Skin epidermis (tissue), 12 donors: ENCODE results near the gene PROKR1.
"Not testable (repeated sequence)": the region's sequence is repeated elsewhere in the genome, so short reads cannot be mapped to it uniquely, and the experiment has no call there.

Experiments
- H3K27ac ChIP-seq, 21 experiments: fragments of 200-600 bp; sonication (generic) in 11 of 21; one replicate each; pipeline ENCODE4 v1.5.0; 2020; ENCODE audit warnings: mild to moderate bottlenecking in 3 of 21, inconsistent platforms in 2 of 21, moderate library complexity in 2 of 21
- H3K4me3 ChIP-seq, 7 experiments: fragments of 200-600 bp; sonication (generic) in 2 of 7; one replicate each; pipeline ENCODE4 v1.5.0; 2020; ENCODE audit warnings: inconsistent platforms in 2 of 7, mild to moderate bottlenecking in 2 of 7, moderate library complexity in 1 of 7

PROKR1 gene

DNA sequence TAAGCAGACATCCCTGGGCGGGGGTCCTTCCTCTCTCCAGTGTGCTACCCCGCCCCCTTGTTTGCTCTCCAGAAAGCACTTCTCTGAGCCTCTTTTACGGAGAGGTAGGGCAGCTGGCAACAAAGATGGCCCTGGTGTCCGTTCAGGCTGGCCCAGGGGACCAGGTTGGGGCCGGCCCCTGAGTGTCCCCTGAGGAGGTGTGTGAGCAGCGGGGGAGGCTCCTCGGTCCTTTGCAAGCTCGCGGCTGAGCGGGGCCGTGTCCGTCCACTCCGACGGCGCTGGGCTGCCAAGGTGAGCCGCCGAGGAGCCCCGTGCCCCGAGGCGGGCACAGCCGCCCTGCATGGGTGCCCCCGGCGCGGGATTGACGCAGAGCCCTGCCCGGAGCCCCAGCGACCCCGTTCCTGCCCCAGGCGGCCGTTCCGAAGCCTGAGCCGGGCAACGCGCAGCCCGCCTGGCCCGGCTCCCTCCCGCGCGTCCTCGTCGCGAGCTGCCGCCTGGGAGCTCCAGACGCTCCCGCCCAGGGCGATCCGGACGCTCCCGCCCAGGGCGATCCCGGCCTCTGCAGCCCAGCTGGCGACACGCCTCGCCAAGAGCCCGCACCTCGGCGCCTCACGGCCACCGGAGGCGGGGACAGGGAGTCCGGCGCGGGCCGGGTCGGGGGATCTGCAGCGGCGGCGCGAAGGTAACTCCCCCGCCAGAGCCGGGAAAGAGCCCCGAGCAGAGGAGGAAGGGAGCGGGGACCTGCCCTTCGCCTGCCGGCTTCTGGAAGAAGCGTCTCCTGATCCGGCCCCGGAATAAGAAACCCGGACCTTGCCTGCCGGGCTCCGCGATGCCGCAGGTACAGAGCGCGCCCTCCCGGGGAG is at the start of gene PROKR1:
PROKR1 (plus strand) TSS at position 569 of the 863 bp plus-strand sequence. CDS start 2,243 bp downstream, outside the sequence.
- H3K27ac ChIP-seq = peak within 1 kb of the TSS in 1 of 21 experiments; percentile 5
- peak within 1 kb of the TSS; percentile 26 to 43 (median 37) for H3K4me3 ChIP-seq

DNA sequence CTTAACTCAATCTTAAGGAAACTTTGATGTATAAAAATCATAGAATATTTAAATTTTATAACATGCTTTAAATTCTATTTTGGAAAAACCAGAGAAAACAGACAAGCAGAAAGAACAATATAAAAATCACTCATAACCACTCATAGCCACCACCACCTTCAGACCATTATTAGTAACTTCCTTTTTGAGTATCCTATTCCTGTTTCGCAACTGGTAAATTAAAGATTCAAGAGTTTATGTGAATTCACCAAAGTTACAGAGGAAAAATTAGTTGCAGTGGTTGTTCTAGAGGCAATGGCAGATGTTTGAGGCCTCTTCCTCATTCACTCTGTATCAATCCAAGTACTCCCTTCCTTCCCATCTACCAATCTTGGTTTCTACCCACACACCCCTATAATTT is 49.3 kb upstream of the PROKR1 start:
- H3K4me3 ChIP-seq = no peak overlapping the region
- no peak overlapping the region for H3K27ac ChIP-seq

DNA sequence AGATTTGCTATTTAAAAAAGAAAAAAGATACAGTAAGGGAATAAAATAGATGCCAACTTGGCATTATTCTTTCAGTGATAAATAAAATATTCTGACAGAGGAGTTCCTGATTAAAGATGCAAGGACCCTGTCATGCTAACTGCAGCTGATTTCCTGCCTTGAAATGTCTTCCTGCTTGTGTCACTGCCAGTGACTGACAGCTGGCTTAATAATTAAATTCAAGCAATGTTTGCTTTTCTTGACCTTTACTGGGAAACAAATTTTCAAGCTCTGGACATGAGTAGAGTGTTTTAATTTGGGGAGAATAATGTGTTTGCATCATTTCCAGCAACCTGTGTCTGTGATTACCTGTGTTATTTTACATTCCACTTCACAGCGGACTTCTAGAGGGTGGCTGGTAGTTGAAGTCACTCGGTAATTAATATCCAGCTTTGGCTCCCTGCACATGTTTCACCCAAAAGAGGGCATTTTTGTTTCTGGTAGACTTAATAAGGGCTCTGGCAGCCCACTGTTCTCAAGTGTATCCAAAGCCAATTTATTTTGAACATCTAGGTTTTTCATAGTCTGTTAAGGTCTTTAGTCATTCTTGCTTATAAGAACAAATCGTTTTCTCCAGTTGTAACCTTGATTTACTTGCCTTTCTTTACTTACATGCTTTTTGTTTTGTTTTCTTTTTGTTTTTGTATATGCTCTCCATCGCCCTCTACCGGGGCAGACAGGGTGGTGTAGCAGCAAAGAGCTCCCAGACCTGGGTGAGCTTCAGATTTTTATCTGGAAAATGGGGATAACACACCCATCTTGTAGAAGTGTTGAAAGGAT is 48.5 kb upstream of the PROKR1 start:
- H3K27ac ChIP-seq = no peak overlapping the region
- H3K4me3 ChIP-seq = no peak overlapping the region

DNA sequence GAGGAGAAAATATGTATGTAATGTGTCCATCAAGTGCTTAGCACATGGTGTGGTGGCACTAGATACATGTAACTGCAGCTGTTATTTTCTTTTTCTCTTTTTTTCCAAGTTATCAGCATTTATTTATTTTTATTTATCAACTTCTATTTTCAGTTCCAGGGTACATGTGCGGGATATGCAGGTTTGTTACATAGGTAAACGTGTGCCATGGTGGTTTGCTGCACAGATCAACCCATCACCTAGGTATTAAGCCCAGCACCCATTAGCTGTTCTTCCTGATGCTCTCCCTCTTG is 47.9 kb upstream of the PROKR1 start:
- H3K27ac ChIP-seq, H3K4me3 ChIP-seq: not testable (repeated sequence)

DNA sequence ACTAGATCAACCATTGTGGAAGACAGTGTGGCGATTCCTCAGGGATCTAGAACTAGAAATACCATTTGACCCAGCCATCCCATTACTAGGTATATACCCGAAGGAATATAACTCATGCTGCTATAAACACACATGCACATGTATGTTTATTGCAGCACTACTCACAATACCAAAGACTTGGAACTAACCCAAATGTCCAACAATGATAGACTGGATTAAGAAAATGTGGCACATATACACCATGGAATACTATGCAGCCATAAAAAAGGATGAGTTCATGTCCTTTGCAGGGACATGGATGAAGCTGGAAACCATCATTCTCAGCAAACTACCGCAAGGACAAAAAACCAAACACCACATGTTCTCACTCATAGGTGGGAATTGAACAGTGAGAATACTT is 42.9 kb upstream of the PROKR1 start:
- H3K4me3 ChIP-seq, H3K27ac ChIP-seq: not testable (repeated sequence)

DNA sequence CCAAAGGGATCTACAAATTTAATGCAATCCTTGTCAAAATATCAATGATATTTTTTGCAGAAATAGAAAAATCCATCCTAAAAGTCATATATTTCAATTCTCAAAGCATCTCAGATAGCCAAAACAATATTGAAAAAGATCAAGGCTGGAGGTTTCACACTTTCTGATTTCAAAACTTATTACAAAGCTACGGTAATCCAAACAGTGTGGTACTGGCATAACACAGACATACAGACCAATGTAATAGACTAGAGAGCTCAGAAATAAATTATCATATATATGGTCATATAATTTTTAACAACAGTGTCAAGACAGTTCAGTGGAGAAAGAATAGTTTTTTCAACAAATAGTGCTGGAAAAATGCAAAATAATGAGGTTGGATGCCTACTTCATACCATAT is 40.3 kb upstream of the PROKR1 start:
- no peak overlapping the region for H3K4me3 ChIP-seq
- no peak overlapping the region for H3K27ac ChIP-seq

DNA sequence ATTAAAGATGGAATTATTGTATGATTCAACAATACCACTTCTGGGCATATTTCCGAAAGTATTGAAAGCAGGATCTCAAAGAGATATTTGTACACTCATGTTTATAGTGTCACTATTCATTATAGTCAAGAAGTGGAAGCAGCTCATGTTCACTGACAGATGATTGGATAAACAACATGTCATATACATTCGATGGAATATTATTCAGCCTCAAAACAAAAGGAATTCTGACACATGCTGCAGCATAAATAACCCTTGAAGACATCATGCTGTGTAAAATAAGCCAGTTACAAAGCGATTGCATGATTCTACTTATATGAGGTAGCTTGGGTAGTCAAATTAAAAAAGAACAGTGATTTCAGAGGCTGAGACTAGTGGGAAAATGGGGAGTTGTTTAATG is 39.3 kb upstream of the PROKR1 start:
- H3K4me3 ChIP-seq = no peak overlapping the region

DNA sequence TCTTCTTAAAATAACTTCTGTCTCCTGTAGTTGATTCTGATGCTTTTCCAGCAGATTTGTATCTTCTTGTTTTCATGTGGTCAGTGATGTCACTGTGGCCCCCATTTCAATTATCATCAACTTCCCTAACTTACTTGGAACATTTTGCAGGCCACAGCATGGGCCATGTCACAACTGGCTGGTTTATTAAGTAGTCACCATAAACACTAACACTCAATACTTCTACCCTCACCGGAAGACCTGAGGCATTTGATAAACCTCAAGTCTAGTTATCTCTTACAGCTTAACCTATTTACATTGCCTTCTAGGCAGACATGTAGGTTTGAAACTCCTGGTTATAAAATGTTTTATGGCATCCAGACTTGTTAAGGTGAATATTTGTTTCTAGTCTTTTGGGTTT is 37.4 kb upstream of the PROKR1 start:
- no peak overlapping the region for H3K4me3 ChIP-seq
- no peak overlapping the region for H3K27ac ChIP-seq

More for the DNA sequence above, 39.3 kb upstream of the PROKR1 start:
- H3K27ac ChIP-seq = no peak overlapping the region

DNA sequence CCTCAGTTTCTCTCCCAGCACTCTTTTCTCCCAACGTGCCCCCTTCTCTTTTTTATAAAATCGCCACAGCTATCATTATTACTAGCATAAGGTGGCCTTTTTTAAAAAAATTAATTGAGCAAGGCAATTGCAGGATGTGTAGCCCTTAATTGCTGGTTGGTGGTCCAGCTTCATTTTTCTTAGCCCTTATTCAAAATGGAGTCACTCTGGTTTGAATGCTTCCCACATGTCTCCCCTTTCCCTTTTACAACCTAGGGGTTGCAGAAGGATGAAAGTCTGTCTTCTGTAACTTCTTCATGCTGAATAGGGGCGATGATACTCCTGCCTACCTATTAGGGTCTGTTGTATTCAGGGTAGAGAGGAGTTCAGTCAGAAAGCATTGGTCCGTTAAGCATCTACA is 36.6 kb upstream of the PROKR1 start:
- no peak overlapping the region for H3K4me3 ChIP-seq
- no peak overlapping the region for H3K27ac ChIP-seq

DNA sequence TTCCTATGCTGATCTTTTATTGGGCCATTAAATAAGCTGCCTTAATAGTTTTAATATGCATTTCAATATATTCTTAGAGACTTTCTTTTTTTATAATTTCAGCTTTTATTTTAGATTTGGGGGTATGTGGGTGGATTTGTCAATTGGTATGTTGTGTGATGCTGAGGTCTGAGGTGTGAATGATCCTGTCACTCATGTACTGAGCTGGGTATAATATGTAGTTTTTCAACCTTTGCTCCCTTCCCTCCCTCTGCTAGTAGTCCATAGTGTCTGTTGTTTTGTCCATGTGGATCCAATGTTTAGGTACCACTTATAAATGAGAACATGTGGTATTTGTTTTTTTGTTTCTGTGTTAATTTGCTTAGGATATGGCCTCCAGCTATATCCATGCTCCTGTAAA is 35.5 kb upstream of the PROKR1 start:
- Histone ChIP-seq H3K27ac (no peak overlapping the region), H3K4me3 (no peak overlapping the region)

DNA sequence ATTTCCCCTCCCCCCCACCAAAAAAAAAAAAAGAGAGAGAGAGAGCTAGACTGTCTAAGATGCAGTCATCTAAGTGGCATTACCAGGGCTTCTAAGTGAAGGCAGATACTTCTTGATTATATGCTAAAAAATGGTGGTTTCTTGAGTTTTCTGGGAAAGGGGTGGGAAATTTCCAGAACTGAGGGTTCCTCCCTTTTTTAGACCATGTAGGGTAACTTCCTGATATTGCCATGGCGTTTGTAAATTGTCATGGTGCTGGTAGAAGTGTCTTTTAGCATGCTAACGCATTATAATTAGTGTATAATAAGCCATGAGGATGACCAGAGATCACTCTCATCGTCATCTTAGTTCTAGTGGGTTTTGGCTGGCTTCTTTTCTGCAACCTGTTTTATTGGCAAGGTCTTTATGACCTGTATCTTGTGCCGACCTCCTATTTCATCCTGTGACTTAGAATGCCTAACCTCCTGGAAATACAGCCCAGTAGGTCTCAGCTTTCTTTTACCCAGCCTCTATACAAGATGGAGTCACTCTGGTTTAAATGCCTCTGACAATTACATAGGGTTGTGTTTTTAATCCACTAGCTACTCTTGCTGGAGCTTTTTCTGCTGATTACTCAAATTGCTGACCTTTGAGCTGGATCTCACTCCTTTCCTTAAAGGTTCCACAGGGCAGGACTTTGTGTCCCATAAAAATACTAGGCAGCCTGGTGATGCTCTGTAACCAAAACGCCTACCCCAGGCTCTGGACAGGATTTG is 30.4 kb upstream of the PROKR1 start:
- peak overlapping the region in 1 of 21 experiments; percentile 22 for H3K27ac ChIP-seq

DNA sequence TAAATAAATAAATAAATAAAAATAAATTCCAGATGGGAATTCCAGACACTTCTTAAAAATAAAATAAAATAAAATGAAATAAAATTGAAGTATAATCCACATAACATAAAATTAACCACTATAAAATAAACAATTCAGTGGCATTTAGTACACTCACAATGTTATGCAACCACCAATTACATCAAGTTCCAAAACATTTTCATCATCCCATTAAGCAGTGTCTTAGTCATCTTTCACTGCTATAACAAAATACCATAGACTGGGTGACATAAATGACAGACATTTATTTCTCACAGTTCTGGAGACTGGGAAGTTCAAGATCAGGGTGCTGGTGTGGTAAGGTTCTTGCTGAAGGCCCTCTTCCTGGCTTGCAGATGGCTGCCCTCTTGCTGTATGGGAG is 22.6 kb upstream of the PROKR1 start:
- Histone ChIP-seq H3K27ac (no peak overlapping the region), H3K4me3 (no peak overlapping the region)

More for the DNA sequence above, 30.4 kb upstream of the PROKR1 start:
- no peak overlapping the region for H3K4me3 ChIP-seq

DNA sequence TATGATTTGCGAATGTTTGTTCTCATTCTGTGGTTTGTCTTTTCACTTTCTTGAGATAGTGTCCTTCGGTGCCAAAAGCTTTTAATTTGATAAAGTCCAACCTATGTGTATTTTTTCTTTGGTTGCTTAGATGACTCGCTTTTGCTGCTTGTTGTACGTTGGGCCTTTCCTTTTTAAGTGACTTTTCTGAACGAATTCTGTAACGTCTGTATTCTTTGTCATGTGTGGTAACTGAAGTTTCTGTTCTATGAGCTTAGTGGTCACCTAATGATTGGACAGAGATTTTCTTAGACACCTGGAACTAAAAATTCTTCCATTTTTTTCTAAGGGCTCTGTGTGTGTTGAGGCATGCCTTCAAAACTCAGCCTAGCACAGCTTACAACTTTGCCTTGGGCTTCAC is 19.6 kb upstream of the PROKR1 start:
- Histone ChIP-seq H3K27ac (no peak overlapping the region), H3K4me3 (no peak overlapping the region)

DNA sequence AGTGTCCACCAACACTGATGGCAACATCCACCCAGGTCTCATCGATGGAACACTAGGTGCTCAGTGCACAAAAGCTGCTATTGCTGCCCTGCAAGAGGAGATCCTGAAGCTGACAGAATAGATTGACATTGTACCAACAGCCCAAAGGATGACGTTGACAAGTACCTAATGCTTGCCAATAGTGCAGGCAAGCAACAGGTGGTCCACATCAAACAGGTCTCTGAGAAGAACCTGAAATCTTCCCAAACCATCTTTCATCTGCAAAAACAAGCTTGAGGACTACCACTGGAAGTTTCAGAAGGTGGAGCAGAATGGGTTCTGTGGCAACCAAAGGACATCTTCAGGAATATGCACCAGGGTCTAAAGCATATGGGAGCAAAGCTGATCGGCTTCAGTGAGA is 15.8 kb upstream of the PROKR1 start:
- Histone ChIP-seq H3K27ac (no peak overlapping the region), H3K4me3 (no peak overlapping the region)

DNA sequence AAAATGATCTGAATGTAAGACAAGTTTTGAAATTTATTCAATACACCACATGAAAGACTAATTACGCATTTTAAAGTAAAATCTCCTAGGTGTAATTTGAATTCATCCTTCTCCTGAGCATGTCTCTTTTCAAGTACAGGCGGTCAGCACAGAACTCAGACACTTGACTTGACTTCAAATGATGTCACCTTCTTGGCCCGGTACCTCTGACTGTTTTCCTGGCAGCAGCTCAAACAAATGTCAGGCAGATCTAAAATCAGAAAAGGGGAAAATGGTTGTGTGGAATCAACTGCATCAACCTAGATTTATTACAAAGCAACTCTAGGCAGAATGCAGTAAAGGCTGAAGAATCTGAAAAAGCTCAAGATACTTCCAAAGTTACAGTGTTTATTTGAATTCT is 11.4 kb upstream of the PROKR1 start:
- H3K4me3 ChIP-seq = no peak overlapping the region
- H3K27ac ChIP-seq = no peak overlapping the region

DNA sequence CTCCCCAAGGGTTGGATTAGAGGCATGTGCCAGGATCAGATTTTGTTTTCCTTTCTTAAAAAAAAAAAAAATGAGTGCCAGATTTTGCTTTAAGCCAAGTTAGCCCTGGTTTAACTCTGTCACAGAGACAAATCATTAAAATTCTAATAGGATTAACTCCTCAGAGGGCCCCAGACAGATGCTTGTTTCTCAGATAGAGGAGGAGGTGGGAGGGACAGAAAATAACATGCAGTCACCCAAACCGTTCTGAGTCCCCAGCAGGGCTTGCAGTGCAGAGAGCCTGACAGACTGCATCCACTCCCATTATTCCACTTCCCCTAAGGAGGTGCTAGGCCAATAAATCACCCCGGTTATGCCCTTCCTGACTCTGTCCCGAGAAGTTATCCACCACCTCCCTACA is 6.3 kb upstream of the PROKR1 start:
- H3K27ac ChIP-seq = no peak overlapping the region
- H3K4me3 ChIP-seq = no peak overlapping the region

DNA sequence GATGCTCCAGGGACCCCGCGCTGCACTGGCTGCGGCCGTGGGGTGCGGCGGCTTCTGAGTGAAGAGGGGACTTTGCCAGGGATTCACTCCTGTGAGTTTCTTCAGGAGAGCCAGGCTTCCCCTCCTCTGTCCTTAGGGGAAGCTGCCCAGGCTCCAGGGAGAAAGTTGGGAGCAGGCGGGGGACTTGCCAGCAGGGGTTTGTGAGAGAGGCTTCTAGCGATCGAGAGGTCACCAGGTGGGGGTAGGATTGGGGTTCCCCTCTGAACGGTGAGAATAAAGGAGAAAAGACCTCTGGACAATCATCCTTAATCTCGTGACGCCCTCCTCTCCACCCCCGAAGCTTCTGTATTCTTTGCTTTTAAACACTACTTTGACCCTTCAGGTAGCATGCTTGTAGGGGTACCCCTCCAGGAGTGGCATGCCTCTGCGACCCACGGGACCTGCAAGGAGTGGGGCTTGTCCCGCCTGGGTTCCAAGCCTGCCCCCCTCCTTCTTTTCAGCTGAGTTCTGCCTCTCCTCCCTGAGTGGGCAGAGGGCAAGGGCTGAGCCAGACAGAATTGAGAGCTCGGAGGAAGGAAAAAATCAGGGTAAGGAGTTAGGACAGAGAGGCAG is 601 bp downstream of the PROKR1 start:
- peak overlapping the region; percentile 26 to 43 (median 37) for H3K4me3 ChIP-seq
- H3K27ac ChIP-seq = no peak overlapping the region

DNA sequence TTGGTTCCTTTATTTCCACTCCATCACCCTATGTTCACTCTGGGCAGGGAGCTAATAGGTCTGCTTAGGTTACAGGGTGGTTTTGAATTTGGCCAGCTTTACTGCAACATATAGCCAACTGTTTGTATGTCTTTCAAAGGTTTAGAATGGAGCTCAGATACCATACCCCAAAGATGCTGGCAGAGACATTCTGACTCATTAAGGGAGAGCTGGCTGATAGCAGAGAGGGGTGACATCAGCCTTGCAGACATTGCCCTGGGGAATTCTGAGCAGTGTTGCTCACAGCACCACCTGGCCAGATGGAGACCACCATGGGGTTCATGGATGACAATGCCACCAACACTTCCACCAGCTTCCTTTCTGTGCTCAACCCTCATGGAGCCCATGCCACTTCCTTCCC is 2.1 kb downstream of the PROKR1 start:
- Histone ChIP-seq H3K27ac (no peak overlapping the region), H3K4me3 (no peak overlapping the region)

DNA sequence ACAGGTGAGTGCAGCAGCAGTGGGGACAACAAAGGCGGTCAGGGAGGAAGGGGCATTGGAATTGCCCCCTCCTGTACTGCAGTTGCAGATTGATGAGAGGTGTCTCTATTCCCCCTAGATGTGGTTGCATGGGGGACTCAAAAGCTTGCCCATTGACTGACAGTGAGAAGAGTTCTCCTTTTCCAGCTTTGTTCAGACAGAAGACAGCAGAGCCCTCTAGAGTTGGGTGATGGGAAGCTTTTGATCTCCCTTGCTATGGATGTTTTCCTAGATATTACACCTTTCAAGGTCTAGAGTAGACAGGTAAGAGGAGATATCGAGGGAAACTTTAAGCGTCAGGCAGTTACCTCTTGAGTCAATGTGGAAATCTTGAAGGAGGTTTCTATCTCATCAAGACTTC is 2.9 kb downstream of the PROKR1 start:
- no peak overlapping the region for H3K27ac ChIP-seq

DNA sequence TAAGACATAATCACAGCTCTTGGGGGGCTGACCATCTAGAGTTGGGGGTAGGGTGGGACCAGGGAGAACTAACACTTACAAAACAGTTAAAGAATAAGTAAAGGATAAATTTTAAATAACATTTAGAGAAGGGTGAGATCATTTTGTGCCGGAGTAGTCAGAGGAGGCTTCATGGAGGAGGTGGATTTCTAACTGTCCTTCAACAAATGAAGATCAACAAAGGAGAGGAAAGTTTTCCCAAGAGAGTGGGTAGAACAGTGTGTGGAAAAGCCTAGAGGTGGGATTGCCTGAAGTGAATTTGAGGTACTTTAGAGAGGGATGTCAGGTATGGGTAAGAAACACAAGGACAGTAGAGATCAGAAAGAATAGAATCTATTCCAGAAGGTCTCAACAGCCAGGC is 7.3 kb downstream of the PROKR1 start:
- Histone ChIP-seq H3K4me3 (no peak overlapping the region), H3K27ac (no peak overlapping the region)

More for the DNA sequence above, 2.9 kb downstream of the PROKR1 start:
- no peak overlapping the region for H3K4me3 ChIP-seq
